ENCODE measurements around the gene DOCK9.

The DOCK9 gene

DNA sequence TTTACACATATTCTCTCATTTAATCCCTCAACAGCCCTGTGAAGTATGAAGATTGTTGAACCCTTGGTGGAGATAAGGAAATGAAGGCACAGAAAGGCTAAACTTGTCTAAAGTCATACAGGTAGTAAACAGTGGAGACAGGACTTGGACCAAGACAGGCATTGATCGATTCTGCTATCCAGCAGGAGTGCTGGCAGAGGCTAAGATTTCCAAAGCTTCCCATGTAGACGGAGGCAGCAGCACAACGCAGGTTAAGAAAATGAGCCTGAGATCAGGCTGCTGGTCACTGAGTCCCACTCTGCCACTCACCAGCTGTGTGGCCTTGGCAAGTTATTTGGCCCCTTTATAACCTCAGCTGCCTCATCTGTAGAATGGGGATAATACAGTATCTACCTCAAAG, 140.0 kb downstream of the DOCK9 start:
- TF ChIP-seq REST (IDR thresholded peaks at IDR 0.05; ENCODE audit: low read depth) (no peak), NFIC (IDR thresholded peaks at IDR 0.05) (no peak), EP300 (IDR thresholded peaks at IDR 0.05; ENCODE audit: borderline replicate concordance) (no peak), TEAD4 (IDR thresholded peaks at IDR 0.05) (no peak), TAF1 (IDR thresholded peaks at IDR 0.05; ENCODE audit: low read depth) (no peak), CREB1 (IDR thresholded peaks at IDR 0.05; ENCODE audit: low read depth) (no peak), CEBPB (IDR thresholded peaks at IDR 0.05) (no peak), USF1 (IDR thresholded peaks at IDR 0.05) (no peak), EGR1 (IDR thresholded peaks at IDR 0.05) (no peak), TCF12 (IDR thresholded peaks at IDR 0.05; ENCODE audit: low read depth) (no peak)

DNA sequence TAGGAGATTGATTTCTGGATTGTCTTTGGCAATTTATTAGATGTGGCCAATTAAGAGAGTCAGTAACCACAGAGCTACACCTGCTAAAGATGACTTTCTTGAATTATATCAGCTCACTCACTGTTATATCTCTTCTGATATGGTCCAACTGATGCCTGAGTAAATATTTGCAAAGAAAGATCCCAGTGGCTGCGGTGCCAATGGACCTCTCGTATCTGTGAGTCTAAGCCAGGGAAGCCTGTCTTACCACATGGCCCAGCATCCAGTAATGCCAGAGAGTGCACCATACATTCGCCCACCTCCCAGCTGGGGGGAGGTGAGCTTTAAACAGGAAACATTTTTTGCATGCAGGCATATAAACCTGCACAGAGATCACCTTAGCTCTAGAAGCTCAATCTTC, 142.7 kb downstream of the DOCK9 start:
- TF ChIP-seq EGR1 (IDR thresholded peaks at IDR 0.05) (no peak), TEAD4 (IDR thresholded peaks at IDR 0.05) (no peak), TAF1 (IDR thresholded peaks at IDR 0.05; ENCODE audit: low read depth) (no peak), USF1 (IDR thresholded peaks at IDR 0.05) (no peak), ZBTB7A (IDR thresholded peaks at IDR 0.05; ENCODE audit: low read depth) (no peak), CREB1 (IDR thresholded peaks at IDR 0.05; ENCODE audit: low read depth) (no peak), FOXM1 (IDR thresholded peaks at IDR 0.05; ENCODE audit: borderline replicate concordance, low read depth) (no peak), NFIC (IDR thresholded peaks at IDR 0.05) (no peak), EP300 (IDR thresholded peaks at IDR 0.05; ENCODE audit: borderline replicate concordance) (no peak), REST (IDR thresholded peaks at IDR 0.05; ENCODE audit: low read depth) (no peak)

DNA sequence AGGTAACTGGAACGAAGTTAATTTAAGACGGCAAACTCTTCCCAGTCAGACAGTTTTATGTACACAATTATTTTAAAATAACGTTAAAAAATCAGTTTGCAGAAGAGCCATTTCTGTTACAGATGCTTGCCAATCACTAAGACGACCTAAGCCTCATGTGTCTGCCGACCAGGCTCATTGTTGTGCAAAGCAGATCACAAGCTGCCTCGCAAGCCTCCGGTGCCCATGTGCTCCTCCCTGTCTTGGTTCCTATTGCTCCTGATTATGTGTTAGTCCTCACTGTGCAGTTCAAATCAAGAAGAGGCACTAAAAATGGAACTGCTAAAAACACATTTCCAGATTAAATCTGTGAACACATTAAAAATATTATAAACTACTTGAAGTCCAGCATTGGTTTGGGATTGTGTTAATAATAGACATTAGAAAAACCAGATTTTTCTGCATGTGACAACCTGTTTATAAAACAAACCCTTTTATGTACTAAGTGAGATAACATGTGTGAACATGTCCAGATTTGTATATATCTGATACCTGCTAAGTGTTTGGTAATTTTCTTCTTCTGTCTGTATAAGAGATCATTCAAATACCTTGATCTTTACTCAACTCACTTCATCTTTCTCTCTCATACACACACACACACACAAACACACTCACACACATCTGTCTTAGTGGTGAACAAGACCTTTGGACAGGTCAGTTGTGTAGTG, 143.5 kb downstream of the DOCK9 start:
- no peak for TF ChIP-seq CEBPB (IDR thresholded peaks at IDR 0.05)
- no peak for TF ChIP-seq RAD21 (IDR thresholded peaks at IDR 0.05; ENCODE audit: low read depth)
- TF ChIP-seq REST (IDR thresholded peaks at IDR 0.05; ENCODE audit: low read depth), result no peak
- no peak for TF ChIP-seq MAX (IDR thresholded peaks at IDR 0.05)
- TF ChIP-seq CREB1 (IDR thresholded peaks at IDR 0.05; ENCODE audit: low read depth), result no peak
- no peak for TF ChIP-seq TAF1 (IDR thresholded peaks at IDR 0.05; ENCODE audit: low read depth)
- no peak for TF ChIP-seq TEAD4 (IDR thresholded peaks at IDR 0.05)
- no peak for TF ChIP-seq FOXM1 (IDR thresholded peaks at IDR 0.05; ENCODE audit: borderline replicate concordance, low read depth)
- TF ChIP-seq TCF12 (IDR thresholded peaks at IDR 0.05; ENCODE audit: low read depth), result no peak

DNA sequence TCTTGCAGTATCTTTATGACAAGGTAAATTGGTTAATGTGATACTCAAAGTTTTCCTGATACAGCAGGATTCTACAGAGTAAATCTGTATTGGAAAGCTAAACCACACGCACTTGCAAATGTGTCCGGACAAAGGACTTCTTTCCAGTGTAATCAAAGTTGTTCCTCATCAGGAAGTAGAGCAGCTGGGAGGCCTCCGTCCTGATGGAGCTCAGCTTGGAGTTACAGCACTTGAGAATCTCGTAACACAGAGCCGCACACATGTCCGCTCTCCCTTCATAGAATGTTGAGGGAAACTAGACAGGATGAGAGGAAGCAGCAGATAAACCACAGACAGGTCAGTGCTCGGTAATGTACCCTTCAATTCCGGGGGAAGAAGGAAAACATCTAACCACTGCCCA, 146.6 kb downstream of the DOCK9 start:
- TF ChIP-seq TEAD4 (IDR thresholded peaks at IDR 0.05) (no peak), REST (IDR thresholded peaks at IDR 0.05; ENCODE audit: low read depth) (no peak), MAX (IDR thresholded peaks at IDR 0.05) (no peak), CREB1 (IDR thresholded peaks at IDR 0.05; ENCODE audit: low read depth) (no peak), EP300 (IDR thresholded peaks at IDR 0.05; ENCODE audit: borderline replicate concordance) (no peak), NFIC (IDR thresholded peaks at IDR 0.05) (no peak), TAF1 (IDR thresholded peaks at IDR 0.05; ENCODE audit: low read depth) (no peak)
